ENCODE measurements around the gene HECW1. TPM values are rescaled to one million over a fixed set of nuclear protein-coding genes. Genes with fewer than 3 reads are reported as not detected.

The HECW1 gene
- total and polyA plus RNA-seq, 8 donors, result 0.29 to 5.1 (median 3.2) TPM

- DNase-seq (no peak), ATAC-seq (no peak)
- Histone ChIP-seq H3K27me3 (no peaks in the 10 kb centered on the region), H3K4me1 (no peaks in the 10 kb centered on the region), H3K27ac (no peak overlapping the region), H3K4me3 (no peak overlapping the region), H3K9me3 (no peaks in the 10 kb centered on the region), H3K36me3 (no peaks in the 10 kb centered on the region)
- intact Hi-C loops (cut with DNase I), result no loop called here
- TF ChIP-seq CTCF (IDR thresholded peaks at IDR 0.05), result no peak
These were observed 260.4 kb downstream of the HECW1 start for GRCh38 chr7:43372676-43373355.

- no peak for TF ChIP-seq CTCF (IDR thresholded peaks at IDR 0.05)
- H3K4me3 ChIP-seq, result no peak overlapping the region
- DNase-seq, result peak in 2 of 4 donors; percentile 44 to 80
These were observed 264.9 kb downstream of the HECW1 start for GRCh38 chr7:43377196-43377960.

GRCh38 chr7:43379210-43379609 lies 266.8 kb downstream of the HECW1 start:
- Histone ChIP-seq H3K27ac (no peak overlapping the region), H3K4me3 (no peak overlapping the region), H3K4me1 (no peaks in the 10 kb centered on the region), H3K36me3 (no peaks in the 10 kb centered on the region), H3K9me3 (no peaks in the 10 kb centered on the region), H3K27me3 (no peaks in the 10 kb centered on the region)
- ATAC-seq, result no peak
- intact Hi-C loops (cut with DNase I), result no loop called here
- no peak for TF ChIP-seq CTCF (IDR thresholded peaks at IDR 0.05)
- DNase-seq, result no peak

More at GRCh38 chr7:43377196-43377960, 264.9 kb downstream of the HECW1 start:
- no peak for ATAC-seq
- H3K36me3 ChIP-seq, result no peaks in the 10 kb centered on the region
- H3K9me3 ChIP-seq, result no peaks in the 10 kb centered on the region
- H3K4me1 ChIP-seq, result no peaks in the 10 kb centered on the region
- no peak overlapping the region for H3K27ac ChIP-seq
- H3K27me3 ChIP-seq, result no peaks in the 10 kb centered on the region
- intact Hi-C loops (cut with DNase I), result no loop called here

- no peak for TF ChIP-seq CTCF (IDR thresholded peaks at IDR 0.05)
- H3K27ac ChIP-seq, result no peak overlapping the region
- H3K4me3 ChIP-seq, result no peak overlapping the region
- DNase-seq, result peak in 1 of 4 donors; percentile 24
- no peaks in the 10 kb centered on the region for H3K9me3 ChIP-seq
- H3K27me3 ChIP-seq, result no peaks in the 10 kb centered on the region
- no peaks in the 10 kb centered on the region for H3K4me1 ChIP-seq
- no peaks in the 10 kb centered on the region for H3K36me3 ChIP-seq
- intact Hi-C loops (cut with DNase I), result no loop called here
- no peak for ATAC-seq
These were observed 272.3 kb downstream of the HECW1 start for GRCh38 chr7:43384616-43385308.

- intact Hi-C loops (cut with DNase I), result no loop called here
- Histone ChIP-seq H3K9me3 (no peaks in the 10 kb centered on the region), H3K27ac (no peak overlapping the region), H3K36me3 (no peaks in the 10 kb centered on the region), H3K27me3 (no peaks in the 10 kb centered on the region), H3K4me3 (no peak overlapping the region), H3K4me1 (no peaks in the 10 kb centered on the region)
- no peak for TF ChIP-seq CTCF (IDR thresholded peaks at IDR 0.05)
- DNase-seq (no peak), ATAC-seq (no peak)
These were observed 272.8 kb downstream of the HECW1 start for GRCh38 chr7:43385309-43385680.

All from left lung (tissue), 10 donors.